ENCODE measurements around the gene KCNQ1.

Gene KCNQ1

DNA sequence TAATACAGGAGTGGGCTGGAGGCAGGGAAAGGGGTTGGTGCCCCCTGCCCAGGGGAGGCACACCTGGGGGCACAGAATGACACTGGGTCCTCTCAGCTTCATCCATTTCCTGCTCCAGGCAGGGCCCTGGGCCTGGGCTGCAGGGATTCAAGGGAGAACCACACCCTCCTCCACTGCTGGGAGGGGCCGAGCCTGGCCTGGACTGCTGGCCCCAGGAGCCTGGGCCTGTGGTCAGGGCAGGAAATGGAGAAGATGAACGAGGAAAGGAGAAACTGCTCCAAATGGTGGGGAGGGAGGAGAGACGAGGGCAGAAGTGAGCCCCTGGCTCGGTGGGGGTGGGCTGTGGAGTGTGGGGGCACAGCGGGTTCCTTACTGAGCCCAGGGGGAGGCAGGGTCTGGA, 293.1 kb downstream of the KCNQ1 start:
- no peak for DNase-seq (ENCODE audit: extremely low read depth, low read depth)

DNA sequence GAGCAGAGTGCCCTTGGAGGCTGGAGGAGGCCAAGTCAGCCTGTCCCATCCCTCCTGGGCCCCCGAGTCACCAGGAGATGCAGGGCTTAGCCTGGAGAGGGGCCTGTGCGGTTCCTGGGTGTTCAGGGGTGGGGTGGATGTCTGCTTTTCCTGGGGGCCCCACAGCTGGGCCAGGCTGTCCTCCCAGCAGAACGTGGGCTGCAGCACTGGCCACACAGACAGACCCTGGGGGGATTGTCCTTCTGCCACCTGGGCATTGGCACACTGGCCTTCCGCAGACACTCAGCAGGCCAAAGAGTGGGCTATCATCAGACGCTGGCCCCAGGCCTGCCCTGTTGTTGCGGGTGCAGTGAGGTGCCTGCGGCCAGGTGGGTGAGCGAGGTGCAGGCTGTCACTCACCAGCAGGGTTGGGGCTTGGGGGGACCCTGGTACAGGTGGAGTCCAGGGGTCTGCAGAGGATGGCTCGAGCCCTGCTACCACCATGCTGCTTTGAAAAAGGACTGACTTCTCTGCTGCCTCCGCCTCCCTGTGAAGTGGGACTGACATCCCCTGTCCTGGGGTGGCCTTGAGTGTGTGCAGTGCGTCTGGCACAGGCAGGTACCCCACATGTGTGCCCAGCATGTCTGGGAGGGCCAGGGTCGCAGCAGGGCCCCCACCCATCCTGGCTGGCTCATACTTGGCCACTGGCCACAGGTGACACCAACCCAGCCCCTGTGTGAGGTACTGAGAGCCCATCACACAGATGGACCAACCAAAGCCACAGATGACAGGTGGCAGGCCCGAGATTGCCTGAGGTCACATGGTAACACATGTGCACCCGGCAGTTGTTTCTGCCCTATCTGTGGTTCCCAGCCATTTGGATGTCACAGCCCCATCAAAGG, 294.0 kb downstream of the KCNQ1 start:
- DNase-seq (ENCODE audit: extremely low read depth, low read depth): no peak
- TF ChIP-seq, protein P1, sequence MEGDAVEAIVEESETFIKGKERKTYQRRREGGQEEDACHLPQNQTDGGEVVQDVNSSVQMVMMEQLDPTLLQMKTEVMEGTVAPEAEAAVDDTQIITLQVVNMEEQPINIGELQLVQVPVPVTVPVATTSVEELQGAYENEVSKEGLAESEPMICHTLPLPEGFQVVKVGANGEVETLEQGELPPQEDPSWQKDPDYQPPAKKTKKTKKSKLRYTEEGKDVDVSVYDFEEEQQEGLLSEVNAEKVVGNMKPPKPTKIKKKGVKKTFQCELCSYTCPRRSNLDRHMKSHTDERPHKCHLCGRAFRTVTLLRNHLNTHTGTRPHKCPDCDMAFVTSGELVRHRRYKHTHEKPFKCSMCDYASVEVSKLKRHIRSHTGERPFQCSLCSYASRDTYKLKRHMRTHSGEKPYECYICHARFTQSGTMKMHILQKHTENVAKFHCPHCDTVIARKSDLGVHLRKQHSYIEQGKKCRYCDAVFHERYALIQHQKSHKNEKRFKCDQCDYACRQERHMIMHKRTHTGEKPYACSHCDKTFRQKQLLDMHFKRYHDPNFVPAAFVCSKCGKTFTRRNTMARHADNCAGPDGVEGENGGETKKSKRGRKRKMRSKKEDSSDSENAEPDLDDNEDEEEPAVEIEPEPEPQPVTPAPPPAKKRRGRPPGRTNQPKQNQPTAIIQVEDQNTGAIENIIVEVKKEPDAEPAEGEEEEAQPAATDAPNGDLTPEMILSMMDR (IDR thresholded peaks at IDR 0.05; ENCODE audit: low read depth, low read length): no peak

More for the DNA sequence above, 293.1 kb downstream of the KCNQ1 start:
- TF ChIP-seq, protein P1 (IDR thresholded peaks at IDR 0.05; ENCODE audit: low read depth, low read length): no peak

DNA sequence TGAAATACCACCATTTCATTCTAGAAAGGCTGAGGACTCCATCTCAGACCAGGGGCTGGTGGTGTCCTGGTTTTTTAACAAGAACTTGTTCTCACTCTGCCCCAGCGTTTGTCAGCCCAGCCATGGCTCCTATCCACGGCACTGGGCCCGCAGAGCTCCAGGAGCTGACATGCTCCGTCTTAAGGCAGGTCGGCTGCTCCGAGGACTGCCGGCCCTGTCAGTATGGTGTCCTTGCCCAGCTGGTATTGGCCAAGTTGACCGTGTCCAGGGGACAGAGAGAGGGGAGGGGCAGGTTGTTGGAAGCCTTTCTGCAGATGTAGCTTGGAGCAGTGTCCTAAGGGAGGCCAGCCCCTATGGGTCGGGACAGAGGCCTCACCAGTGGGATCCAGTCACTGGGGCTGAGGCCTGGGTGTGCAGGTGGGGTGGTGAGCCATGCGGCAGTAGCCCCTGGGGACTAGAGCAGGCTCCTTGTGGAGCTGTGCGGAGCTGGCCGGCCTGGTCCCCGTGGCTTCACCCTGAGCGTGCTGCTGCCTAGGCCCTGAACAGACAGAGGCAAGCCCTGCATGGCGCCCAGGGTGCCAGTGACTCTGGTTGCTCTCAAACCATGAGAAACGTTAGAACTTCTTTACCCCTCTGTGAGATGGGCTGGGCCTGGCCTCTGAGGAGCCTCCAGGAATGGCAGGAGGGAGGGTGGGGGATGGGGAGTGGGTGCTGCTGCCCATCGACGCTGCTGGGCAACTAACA, 294.9 kb downstream of the KCNQ1 start:
- DNase-seq (ENCODE audit: extremely low read depth, low read depth): no peak
- TF ChIP-seq, protein P1 (IDR thresholded peaks at IDR 0.05; ENCODE audit: low read depth, low read length): no peak

DNA sequence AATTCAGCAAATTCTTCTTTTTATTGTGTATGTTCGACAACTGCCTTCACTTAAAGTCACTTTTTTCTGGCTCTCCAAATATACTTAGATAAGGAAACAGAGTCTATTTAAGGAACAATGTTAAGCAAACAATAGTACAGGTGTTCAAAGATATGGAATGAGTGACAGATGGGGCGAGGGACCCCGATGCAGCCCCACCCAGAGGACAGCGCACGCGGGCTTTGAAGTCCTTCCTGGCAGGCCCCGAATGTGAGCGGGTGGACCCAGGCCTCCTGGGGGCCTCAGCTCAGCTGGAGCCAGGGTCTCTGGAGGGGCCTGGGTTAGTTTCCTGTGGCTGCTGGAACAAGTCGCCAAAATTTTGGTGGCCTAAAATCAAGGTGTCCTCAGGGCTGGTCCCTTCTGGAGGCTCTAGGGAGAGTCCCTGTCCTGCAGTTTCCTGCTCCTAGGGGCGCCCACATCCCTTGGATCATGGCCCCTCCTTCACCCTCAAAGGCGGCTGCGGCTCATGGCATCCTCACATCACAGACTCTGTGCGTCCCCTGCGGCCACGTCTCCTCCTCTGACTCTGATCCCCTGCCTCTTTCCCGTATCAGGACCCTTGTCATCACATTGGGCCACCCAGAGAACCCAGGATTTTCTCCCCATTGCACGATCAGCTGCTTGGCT, 295.6 kb downstream of the KCNQ1 start:
- no peak for DNase-seq (ENCODE audit: extremely low read depth, low read depth)
- TF ChIP-seq, protein P1 (IDR thresholded peaks at IDR 0.05; ENCODE audit: low read depth, low read length): no peak

DNA sequence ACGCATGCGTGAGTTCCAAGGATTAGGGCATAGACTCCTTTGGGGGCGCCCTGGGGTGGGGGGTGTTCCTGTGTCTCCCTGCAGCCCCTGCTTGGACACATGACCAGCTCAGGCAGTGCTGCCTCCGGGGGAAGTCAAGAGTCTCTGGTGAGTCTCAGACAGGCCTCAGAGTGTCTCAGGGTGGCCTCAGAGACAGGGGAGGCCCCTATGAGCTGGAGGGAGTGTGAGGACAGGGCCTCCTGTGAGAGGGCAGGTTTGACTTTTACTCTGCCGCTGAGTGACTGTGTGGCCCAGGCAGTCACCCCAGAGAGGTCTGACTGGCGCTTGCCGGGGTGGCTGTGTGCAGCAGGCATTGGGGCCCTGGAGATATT, 296.2 kb downstream of the KCNQ1 start:
- no peak for DNase-seq (ENCODE audit: extremely low read depth, low read depth)
- TF ChIP-seq, protein P1 (IDR thresholded peaks at IDR 0.05; ENCODE audit: low read depth, low read length): no peak

DNA sequence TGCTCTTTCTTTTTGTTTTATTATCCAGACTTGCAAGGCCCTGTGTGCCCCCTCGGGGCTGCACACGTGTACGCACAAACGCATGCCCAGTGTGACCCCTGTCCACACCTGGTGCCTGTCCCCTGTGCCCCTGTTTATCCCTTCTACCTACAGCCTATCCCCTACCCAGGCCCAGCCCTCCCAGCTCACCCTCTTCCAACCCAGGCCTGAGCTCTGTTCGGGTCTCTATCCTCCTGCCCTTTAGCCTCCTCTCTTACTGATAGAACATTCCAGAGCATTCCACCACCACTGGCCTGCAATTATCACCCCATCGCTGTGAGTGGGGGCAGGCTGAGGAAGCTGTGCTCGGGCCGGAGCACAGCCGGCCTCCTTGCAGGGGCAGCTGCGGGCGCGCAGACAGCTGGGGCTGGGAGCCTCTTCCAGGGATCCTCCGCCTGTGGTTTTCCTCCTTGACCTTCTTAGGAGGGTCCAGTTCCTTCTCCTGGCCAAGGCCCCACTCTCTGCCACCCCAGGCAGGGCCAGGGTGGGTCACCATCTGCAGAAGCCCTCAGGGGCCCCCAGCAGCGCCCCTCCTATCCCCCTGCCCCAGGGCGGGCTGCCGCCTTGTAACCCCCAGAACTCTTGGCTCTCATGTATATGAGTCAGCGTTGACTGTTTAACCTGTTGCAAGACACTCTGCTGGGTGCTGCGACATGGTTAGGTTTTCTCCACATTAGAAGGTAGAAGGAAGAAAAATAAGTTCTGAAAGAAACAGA, 296.7 kb downstream of the KCNQ1 start:
- TF ChIP-seq, protein P1 (IDR thresholded peaks at IDR 0.05; ENCODE audit: low read depth, low read length): no peak
- DNase-seq (ENCODE audit: extremely low read depth, low read depth): peak; percentile 20
